ACC112 (cell line): Measurements from ENCODE around the gene SLC38A11.
"Not testable (repeated sequence)": the region's sequence is repeated elsewhere in the genome, so short reads cannot be mapped to it uniquely, and the experiment has no call there.

Experiments
- H2AFZ ChIP-seq: fragments of 200-600 bp; sonication (generic); one replicate; pipeline ENCODE4 v1.6.0; 2017; ENCODE audit warnings: antibody characterized with exemption, low read length; ENCODE audit not compliant: unreplicated experiment
- H3K27ac ChIP-seq: fragments of 200-600 bp; sonication (generic); 2 replicates; pipeline ENCODE4 v1.5.1; 2014; ENCODE audit warnings: low read depth, mild to moderate bottlenecking, antibody characterized with exemption, low read length, moderate library complexity
- H3K27me3 ChIP-seq: fragments of 200-600 bp; sonication (generic); 2 replicates; pipeline ENCODE4 v1.6.1; 2014; ENCODE audit warnings: mild to moderate bottlenecking, antibody characterized with exemption, low read length, moderate library complexity, mixed read lengths; ENCODE audit not compliant: insufficient read depth
- H3K36me3 ChIP-seq: fragments of 200-600 bp; sonication (generic); 2 replicates; pipeline ENCODE4 v1.6.1; 2016; ENCODE audit warnings: mild to moderate bottlenecking, antibody characterized with exemption, low read length, moderate library complexity, mixed read lengths; ENCODE audit not compliant: insufficient read depth
- H3K4me1 ChIP-seq: fragments of 200-600 bp; sonication (generic); one replicate; pipeline ENCODE4 v1.6.1; 2016; ENCODE audit warnings: low read length, mixed read lengths; ENCODE audit not compliant: insufficient read depth, unreplicated experiment, control insufficient read depth
- H3K4me3 ChIP-seq: fragments of 200-600 bp; sonication (generic); 2 replicates; pipeline ENCODE4 v1.5.1; 2014; ENCODE audit warnings: mild to moderate bottlenecking, low read depth, low read length
- H3K79me2 ChIP-seq: fragments of 200-600 bp; sonication (generic); one replicate; pipeline ENCODE4 v1.6.0; 2016; ENCODE audit warnings: low read length; ENCODE audit not compliant: control insufficient read depth, unreplicated experiment, insufficient read depth

Gene SLC38A11

DNA sequence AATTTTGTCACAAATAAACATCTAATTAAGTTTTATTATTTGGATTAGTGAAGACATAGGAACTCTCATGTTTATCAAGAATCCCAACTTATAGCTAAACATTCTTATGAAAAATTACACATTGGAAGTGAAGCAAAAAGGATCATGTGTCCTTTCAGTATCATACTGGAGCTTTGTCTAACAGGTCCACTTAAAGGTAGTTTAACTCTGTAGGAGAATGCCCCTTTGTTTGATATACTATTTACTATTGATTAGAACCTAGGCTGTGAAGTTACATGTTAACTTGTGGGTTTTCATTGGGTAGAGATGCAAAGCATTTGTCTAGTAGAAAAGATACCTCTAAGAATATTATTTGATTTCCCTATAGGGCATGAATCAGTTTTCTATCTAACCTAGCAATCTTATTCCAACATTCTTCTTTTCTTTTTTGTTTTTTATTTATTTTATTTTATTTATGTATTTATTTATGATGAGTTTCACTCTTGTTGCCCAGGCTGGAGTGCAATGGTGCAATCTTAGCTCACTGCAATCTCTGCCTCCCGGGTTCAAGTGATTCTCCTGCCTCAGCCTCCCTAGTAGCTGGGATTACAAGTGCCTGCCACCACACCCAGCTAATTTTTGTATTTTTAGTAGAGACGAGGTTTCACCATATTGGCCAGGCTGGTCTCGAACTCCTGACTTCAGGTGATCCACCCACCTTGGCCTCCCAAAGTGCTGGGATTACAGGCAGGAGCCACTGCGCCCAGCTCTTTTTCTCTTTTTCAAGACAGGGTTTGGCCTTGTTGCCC is 95.2 kb downstream of the SLC38A11 start:
- H2AFZ ChIP-seq, H3K79me2 ChIP-seq, H3K4me1 ChIP-seq, H3K4me3 ChIP-seq, H3K36me3 ChIP-seq, H3K27me3 ChIP-seq, H3K27ac ChIP-seq: not testable (repeated sequence)

GRCh38 chr2:164859251-164859818 is 96.0 kb downstream of the SLC38A11 start:
- Histone ChIP-seq H3K27me3 (no peaks in the 10 kb centered on the region), H3K4me3 (no peak overlapping the region), H3K4me1 (no peaks in the 10 kb centered on the region), H3K79me2 (no peaks in the 10 kb centered on the region), H3K27ac (no peak overlapping the region), H3K36me3 (no peaks in the 10 kb centered on the region), H2AFZ (peak overlapping the region; percentile 29)

- Histone ChIP-seq H3K36me3 (no peaks in the 10 kb centered on the region), H3K4me3 (no peak overlapping the region), H3K4me1 (no peaks in the 10 kb centered on the region), H3K27me3 (0 out of 2 replicates have a peak, but pooled peaks cover 4% of the 10 kb centered on the region), H2AFZ (no peak overlapping the region), H3K27ac (no peak overlapping the region), H3K79me2 (no peaks in the 10 kb centered on the region)
These were observed 103.2 kb downstream of the SLC38A11 start for GRCh38 chr2:164852086-164852485.

DNA sequence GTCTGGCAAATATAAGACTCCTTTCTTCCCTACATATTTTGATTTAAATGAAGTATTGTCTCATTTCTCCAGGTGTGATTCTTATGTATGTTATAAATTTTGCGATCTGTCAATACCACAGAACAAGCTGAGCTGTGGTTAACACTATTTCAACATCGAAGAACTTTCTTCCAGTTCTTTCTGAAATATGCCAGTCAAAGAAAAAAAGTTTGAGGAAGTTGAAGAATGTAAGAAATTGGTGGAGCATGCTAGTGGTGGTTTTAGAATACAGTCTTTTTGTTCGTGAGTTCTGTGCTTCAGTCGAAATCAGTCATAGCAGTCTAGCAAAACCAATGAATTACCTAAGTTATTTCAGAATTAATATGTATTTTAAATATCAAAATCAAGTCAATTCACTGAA is 105.1 kb downstream of the SLC38A11 start:
- Histone ChIP-seq H3K36me3 (no peaks in the 10 kb centered on the region), H3K79me2 (no peaks in the 10 kb centered on the region), H2AFZ (no peak overlapping the region), H3K27ac (no peak overlapping the region), H3K4me1 (no peaks in the 10 kb centered on the region), H3K4me3 (no peak overlapping the region), H3K27me3 (0 out of 2 replicates have a peak, but pooled peaks cover 4% of the 10 kb centered on the region)

DNA sequence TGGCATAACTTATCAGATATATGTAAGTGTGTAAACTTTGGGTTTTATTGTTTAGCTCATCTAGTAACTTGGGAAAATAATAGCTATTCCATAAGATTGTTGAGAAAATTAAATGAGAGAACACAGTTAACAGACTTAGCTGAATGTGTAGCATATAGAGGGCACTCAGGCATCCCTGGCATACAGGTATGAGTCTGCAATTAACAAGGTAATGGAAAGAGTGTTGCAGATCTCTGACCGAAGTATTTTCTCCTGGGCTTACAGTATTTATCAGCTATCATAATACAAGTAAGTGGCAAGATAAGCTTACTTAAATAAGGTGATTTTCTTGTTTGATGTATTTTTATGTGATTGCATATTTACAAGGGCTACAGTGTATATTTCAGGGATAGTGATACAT is 105.8 kb downstream of the SLC38A11 start:
- H3K79me2 ChIP-seq: no peaks in the 10 kb centered on the region
- H3K27ac ChIP-seq: no peak overlapping the region
- H3K36me3 ChIP-seq: no peaks in the 10 kb centered on the region
- 0 out of 2 replicates have a peak, but pooled peaks cover 4% of the 10 kb centered on the region for H3K27me3 ChIP-seq
- H3K4me1 ChIP-seq: no peaks in the 10 kb centered on the region
- H2AFZ ChIP-seq: no peak overlapping the region
- H3K4me3 ChIP-seq: no peak overlapping the region

- H2AFZ ChIP-seq: no peak overlapping the region
- no peak overlapping the region for H3K27ac ChIP-seq
- no peaks in the 10 kb centered on the region for H3K79me2 ChIP-seq
- H3K36me3 ChIP-seq: no peaks in the 10 kb centered on the region
- H3K4me3 ChIP-seq: no peak overlapping the region
- H3K27me3 ChIP-seq: 0 out of 2 replicates have a peak, but pooled peaks cover 4% of the 10 kb centered on the region
- no peaks in the 10 kb centered on the region for H3K4me1 ChIP-seq
These were observed 107.2 kb downstream of the SLC38A11 start for GRCh38 chr2:164847981-164848741.

DNA sequence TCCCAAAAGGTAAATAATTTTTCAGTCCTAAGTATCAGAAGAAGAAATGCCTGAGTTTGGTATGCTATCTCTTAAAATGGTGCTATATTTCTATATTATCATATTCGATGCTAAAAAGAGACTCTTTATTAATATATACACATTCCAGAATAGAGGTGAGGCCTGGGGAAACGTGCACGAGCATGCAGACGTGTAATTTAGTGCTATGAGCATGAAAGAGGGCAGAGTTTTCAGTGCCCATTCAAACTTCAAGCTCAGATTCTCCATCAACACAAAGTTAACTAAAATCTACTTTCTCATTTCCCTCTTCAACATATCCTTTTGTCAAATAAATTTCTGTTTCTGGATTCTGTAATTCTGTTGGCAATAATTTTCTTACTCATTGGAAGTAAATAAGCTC is 108.0 kb downstream of the SLC38A11 start:
- Histone ChIP-seq H3K79me2 (no peaks in the 10 kb centered on the region), H3K27ac (no peak overlapping the region), H3K4me3 (no peak overlapping the region), H3K27me3 (0 out of 2 replicates have a peak, but pooled peaks cover 4% of the 10 kb centered on the region), H3K36me3 (no peaks in the 10 kb centered on the region), H2AFZ (no peak overlapping the region), H3K4me1 (no peaks in the 10 kb centered on the region)

DNA sequence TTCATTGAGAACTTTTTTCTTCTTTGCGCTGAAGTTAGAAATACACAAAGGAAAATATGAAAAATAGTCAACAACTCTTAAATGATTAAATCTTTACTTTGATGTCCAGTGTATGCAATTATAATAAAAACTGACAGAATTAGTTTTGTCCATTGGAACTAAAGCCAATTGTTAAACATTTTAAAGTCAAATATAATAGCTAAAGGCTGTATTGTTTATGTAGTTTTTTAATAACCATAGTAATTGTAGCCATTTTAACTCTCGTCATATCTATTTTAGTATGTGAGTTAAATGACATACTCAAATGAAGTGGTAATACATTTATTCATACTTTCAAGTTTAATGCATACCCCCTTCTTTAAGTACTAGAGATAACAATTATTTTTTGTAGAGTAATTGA is 109.0 kb downstream of the SLC38A11 start:
- Histone ChIP-seq H3K4me1 (no peaks in the 10 kb centered on the region), H3K4me3 (no peak overlapping the region), H3K36me3 (no peaks in the 10 kb centered on the region), H2AFZ (no peak overlapping the region), H3K79me2 (no peaks in the 10 kb centered on the region), H3K27ac (no peak overlapping the region), H3K27me3 (0 out of 2 replicates have a peak, but pooled peaks cover 4% of the 10 kb centered on the region)
